T-helper 1 cell treated with Interleukin-12 subunit alpha and Interleukin-12 subunit beta and Interleukin-4 antibody, amounts not matched to agents 30 ng/mL and 1 ng/mL, for 36 hours (primary cell): ENCODE measurements around the gene KIF26B. TPM values are rescaled to one million over a fixed set of nuclear protein-coding genes. Genes with fewer than 3 reads are reported as not detected.

ENCODE experiments used
- intact Hi-C: fragments of 100-400 bp; cut with micrococcal nuclease; formaldehyde crosslinking; loops from one replicate; pipeline ENCODE4 v1.15.1; 2024
- total RNA-seq: library from RNA; stranded (reverse); gene quantifications from 2 replicates; pipeline ENCODE4 v1.2.3, GENCODE V29; 2022

Gene KIF26B
- total RNA-seq, 1 donor from 2014 or later: not detected

GRCh38 chr1:245486775-245487470 lies 332.1 kb downstream of the KIF26B start:
- intact Hi-C loops: no loop called here

DNA sequence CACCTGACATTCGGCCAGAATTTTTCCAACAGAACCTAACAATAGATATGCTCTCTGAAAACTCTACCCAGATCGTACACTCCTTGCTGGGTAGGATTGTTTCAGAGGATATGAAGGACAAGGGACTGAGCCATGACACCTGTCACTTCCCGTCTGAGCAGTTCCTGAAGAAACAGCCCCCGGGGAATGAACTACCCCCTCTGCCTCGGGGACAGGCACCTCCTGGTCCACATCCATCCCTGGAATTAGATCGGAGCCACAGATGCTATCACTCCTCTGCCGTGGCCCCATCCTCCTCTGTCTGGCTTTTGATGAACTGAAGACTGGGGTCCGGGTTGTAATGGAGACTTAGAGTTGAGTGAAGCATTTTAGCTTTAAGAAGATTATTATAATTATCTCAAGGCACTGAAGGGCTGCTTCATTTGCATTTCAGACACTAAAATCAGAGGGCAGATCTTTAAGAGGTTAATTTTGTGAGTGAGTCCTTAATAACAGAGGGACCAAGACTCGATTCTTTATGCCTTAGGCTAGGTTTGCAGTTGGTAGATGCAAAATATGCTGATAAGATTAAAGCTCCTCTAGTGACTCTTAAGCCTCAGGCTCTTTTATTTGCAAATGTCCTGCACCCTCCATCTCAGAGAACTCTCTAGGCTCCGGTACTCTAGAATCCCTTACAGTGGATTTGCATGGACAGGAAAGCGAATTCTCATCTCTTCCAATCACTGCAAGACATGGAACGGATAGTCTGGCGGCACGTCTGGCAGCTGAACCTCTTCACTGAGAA lies 333.8 kb downstream of the KIF26B start:
- intact Hi-C loops: no loop called here

DNA sequence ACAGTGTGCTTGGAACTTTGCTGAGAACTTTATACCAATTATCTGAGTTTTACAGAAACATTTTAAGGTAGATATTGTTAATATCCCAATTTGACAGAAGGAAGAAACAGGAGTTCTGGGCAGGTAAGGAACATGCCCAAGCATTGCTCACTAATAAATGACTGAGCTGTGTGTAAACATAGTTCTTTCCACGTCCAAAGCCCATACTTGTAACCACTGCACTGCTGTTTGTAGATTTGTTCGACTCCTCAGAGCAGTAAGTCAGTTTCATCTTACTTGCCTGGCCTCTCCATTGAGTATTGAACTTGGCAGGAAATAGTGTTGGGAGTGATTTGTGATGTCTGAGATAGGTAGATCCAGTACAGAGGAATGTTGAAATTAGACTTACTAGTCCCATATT lies 335.1 kb downstream of the KIF26B start:
- intact Hi-C loops: no loop called here

DNA sequence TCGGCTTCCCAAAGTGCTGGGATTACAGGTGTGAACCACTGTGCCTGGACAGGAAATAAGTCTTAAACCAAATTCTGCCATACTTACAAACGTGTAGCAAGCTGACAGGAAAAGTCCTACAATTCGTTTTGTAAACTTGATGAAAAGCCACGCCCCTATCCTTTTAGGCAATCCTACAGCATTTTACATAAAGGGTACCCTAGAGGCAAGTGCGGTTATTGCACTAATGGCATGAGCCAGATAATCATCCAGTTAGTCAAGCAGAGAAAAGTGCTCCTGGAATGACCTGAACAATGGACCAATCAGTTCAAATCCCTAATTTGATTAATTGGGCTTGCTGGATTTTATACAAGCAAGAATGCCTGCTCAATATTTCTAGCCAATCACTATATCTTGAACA lies 338.2 kb downstream of the KIF26B start:
- intact Hi-C loops: no loop called here

- intact Hi-C loops: no loop called here
These were observed 340.9 kb downstream of the KIF26B start for GRCh38 chr1:245495681-245496080.

DNA sequence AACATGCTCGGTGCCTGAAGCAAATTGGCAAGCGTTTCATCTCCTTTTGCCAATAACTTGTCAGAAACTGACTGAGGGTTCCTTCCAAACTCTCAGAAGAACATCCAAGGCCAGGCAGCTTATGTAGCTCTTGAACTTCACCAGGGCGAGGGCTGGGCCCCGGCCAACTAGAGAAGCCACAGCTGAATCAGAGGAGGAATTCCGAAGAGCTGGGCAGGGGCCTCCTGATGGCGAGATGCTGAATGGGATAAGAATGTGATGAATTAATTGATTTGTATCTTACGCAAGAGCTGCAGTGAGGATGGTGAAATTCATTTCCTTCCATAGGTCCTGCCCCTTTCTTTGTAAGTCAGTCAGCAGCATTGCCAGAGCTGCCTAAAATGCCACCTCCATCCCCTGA lies 345.8 kb downstream of the KIF26B start:
- intact Hi-C loops: no loop called here

DNA sequence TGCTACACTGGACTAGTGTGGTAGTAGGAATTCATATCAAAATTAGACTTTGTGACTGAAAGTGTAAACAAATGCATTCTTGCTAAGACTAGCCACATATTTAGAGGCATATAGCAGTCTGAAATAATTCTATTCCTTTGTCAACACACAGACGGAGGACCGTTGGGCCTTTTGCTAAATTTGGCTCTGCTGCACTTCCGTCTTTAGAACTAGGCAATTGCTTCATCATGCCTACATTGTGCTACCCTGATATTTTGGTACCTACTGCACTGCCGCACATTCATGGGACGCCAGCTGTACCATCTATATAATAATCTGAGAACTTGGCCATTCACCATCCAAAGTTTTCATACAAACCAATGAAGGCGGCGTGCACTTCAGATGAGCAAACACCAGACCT lies 346.8 kb downstream of the KIF26B start:
- intact Hi-C loops: no loop called here

GRCh38 chr1:245503548-245503947 lies 348.8 kb downstream of the KIF26B start:
- intact Hi-C loops: no loop called here

- intact Hi-C loops: no loop called here
These were observed 355.4 kb downstream of the KIF26B start for GRCh38 chr1:245510144-245510543.

DNA sequence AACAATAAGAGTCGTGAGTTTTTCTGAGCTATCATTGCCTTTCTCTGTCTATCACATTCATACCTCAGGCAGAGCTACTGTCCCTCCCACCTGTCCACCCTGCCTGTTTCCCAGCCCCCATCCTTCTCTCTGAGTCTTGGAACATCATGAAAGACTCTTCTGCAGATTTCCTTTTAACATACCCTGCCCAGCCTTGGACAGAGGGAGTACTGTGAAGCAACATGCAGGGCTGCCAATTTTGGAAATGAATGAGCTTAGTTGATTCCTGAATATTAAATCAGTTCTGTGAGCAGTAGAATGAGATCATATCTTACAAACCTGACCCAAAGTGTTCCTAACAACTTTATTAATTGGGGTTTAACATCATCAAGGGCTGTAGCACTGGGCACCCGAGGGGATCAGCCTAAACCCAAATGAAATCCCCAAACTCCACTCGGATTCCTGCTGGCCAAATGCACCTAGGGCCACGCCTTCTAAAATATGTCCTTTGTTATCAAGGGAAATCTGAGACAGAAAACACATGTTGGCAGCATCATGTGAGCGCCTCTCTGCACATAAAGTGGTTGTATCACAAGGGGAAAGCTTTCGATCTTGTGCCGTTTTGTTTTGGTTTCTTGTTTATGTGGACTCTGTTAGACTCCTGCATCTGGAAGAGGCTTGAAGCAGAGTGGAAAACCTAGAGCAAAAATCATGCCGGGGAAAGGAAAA lies 357.6 kb downstream of the KIF26B start:
- intact Hi-C loops: no loop called here

- intact Hi-C loops: no loop called here
These were observed 358.3 kb downstream of the KIF26B start for GRCh38 chr1:245512980-245513578.

GRCh38 chr1:245516284-245516759 lies 361.5 kb downstream of the KIF26B start:
- intact Hi-C loops: no loop called here

DNA sequence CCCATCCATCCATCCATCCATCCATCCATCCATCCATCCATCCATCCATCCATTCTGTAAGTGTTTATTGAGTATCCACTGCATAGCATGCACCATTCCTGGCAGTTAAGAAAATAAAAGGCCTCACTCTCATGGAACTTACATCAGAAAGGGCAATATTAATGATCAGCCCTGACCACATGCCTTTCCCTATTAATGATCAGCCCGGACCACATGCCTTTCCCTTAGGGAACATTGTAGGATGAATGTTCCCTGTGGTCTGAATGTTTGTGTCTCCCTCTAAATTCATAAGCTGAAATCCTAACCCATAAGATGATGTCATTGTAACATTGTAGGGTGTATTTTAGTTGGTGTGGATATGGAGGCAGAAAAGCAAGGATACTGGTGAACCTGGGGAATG lies 365.8 kb downstream of the KIF26B start:
- intact Hi-C loops: no loop called here

GRCh38 chr1:245526141-245526540 lies 371.4 kb downstream of the KIF26B start:
- intact Hi-C loops: no loop called here

GRCh38 chr1:245528258-245528635 lies 373.5 kb downstream of the KIF26B start:
- intact Hi-C loops: no loop called here

DNA sequence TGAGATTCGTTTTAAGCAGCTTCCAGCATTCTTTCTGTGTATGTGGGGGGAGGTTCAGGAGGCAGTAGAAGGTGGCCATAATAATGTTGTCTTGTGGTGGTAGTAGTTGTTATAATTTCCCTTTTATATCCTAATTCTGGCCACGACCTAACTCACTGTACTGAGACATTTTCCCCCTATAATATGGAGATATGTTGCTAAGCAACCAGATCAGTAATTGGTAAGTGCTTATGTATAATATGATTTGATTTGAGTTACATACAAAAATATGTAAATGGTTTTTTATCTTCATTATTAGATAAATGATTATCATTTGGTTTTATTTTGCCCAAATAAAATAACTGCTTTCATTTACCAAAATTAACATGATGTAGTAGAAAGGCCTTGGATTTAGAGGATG lies 376.2 kb downstream of the KIF26B start:
- intact Hi-C loops: no loop called here

GRCh38 chr1:245537992-245538391 lies 383.2 kb downstream of the KIF26B start:
- intact Hi-C loops: no loop called here

DNA sequence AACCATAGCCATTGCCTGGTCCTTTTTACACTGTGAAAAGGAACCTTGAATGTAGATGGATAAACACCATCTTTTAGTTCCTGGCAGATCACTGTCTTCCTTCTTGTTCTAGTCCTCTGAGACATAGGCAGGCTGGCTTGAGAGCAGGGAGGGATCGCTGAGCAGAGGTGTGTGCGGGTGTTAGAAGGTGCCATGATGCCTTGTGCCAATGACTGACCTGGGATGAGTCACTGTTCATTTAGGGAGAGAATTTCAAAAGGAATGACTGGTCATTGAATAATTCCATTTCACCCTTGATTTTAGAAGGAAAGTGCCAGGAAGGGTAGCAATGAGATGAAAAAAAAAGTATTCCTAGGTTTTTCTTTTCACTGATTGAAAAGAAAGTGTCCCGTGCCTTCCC lies 383.9 kb downstream of the KIF26B start:
- intact Hi-C loops: no loop called here

GRCh38 chr1:245541369-245541768 lies 386.6 kb downstream of the KIF26B start:
- intact Hi-C loops: no loop called here

DNA sequence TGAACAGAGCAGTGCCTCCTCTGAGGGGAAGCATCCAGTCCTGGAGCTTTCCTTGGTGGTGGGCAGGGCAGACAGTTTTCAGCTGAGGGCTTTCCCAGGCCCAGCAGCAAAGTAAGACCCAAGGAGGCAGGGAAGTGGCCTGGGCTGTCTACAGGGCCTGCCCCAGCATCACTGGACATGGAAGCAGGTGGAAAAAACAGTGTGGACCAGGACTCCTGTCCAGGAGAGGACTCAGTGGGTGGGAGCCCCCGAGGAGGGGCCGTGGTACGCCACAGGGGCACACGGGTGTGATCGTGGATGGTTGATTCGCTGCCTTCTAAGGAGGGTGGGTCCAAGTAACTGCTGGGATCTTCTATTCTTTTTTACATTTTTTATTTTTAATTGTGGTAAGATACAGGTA lies 387.6 kb downstream of the KIF26B start:
- intact Hi-C loops: no loop called here

DNA sequence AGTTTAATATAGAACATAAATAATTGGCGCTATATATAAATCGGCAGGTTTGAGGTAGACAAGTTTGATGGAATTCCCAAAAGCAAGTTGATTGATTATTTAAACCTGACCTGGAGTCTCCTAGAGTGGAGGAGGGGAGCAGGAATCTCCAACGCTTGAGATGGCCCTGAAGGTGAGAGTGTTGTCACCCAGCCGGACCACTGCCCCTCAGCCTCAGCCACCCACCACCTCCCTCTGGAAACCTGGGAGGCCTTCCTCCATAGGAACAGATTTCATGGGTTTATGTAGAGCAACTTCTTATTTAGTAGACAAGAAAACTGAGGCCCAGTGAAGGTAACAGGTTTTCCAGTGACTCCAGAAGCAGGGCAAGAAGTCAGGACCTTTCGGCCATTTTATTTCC lies 389.5 kb downstream of the KIF26B start:
- intact Hi-C loops: no loop called here

DNA sequence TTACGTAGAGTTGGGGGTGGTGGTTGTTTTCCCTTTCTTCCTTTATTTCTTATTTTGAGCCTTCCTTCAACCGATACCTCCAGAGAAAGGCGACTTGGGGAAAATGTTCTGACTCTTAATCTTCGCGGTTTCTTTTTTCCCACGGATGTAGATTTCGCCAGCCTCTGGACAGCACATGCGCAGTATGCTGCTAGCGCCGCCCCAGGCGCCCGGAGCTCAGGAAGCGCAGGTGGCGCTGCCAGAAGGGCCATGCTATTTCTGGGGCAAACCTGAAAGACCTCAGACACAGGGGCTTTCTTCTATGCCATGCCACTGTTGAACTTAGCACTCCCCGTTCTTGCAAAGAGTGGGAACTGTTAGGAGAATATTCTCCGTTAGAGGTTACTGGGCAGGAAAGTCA lies 392.1 kb downstream of the KIF26B start:
- intact Hi-C loops: no loop called here
